SK-N-SH (cell line): ENCODE measurements around the gene GDPD3. TPM values are rescaled to one million over a fixed set of nuclear protein-coding genes. Genes with fewer than 3 reads are reported as not detected.

Experiments
- CTCF ChIA-PET: fragments of 300-600, 350-600 bp; formaldehyde crosslinking; extraction: SDS; loops from one replicate; lab custom pipeline; 2021; lab: Yijun Ruan, JAX
- POLR2A ChIA-PET: fragments of 350-600 bp; sonication (Branson Sonifier 250); formaldehyde crosslinking; extraction: SDS; loops from one replicate; lab custom pipeline; 2020; ENCODE audit warnings: antibody characterized with exemption, inconsistent platforms; lab: Yijun Ruan, JAX
- DNase-seq: peaks from one replicate; pipeline ENCODE4 v3.0.0; 2012
- H2AFZ ChIP-seq: fragments of 200-600 bp; sonication (generic); 2 replicates; pipeline ENCODE4 v1.8.1; 2016; ENCODE audit warnings: antibody characterized with exemption, mild to moderate bottlenecking, low read depth
- H3F3A ChIP-seq: fragments of 200-600 bp; sonication (generic); replicated peaks from 2 replicates; pipeline ENCODE3; 2016; ENCODE audit warnings: antibody characterized with exemption, mild to moderate bottlenecking; ENCODE audit not compliant: insufficient read depth
- H3K27ac ChIP-seq, 2 experiments: fragments of 200-500 bp in 1 of 2; fragments of 200-600 bp in 1 of 2; sonication (Bioruptor generic) in 1 of 2; sonication (generic), shearing (Covaris generic) in 1 of 2; 2 replicates each; pipeline versions ENCODE4 v1.5.1 to v1.6.1; 2014 to 2016; ENCODE audit warnings: low read depth in 2 of 2, inconsistent platforms in 1 of 2, low read length in 1 of 2, mild to moderate bottlenecking in 1 of 2, mixed read lengths in 1 of 2
- H3K27me3 ChIP-seq: fragments of 200-600 bp; sonication (generic), shearing (Covaris generic); 2 replicates; pipeline ENCODE4 v1.6.1; 2016; ENCODE audit warnings: mixed run types; ENCODE audit not compliant: insufficient read depth
- H3K36me3 ChIP-seq, 2 experiments: fragments of 200-500 bp in 1 of 2; fragments of 200-600 bp in 1 of 2; sonication (Bioruptor generic) in 1 of 2; sonication (generic) in 1 of 2; replicated peaks in 1 of 2; 2 replicates each; pipeline versions ENCODE3 to v1.5.1; 2014 to 2016; ENCODE audit warnings: low read length in 1 of 2, mild to moderate bottlenecking in 1 of 2; ENCODE audit not compliant: insufficient read depth in 2 of 2, control insufficient read depth in 1 of 2
- H3K4me1 ChIP-seq, 2 experiments: fragments of 200-500 bp in 1 of 2; fragments of 200-600 bp in 1 of 2; sonication (Bioruptor generic) in 1 of 2; sonication (generic), shearing (Covaris generic) in 1 of 2; 2 replicates each; pipeline versions ENCODE4 v1.5.1 to v1.6.1; 2014 to 2016; ENCODE audit warnings: low read depth in 1 of 2, low read length in 1 of 2, mixed run types in 1 of 2; ENCODE audit not compliant: insufficient read depth in 2 of 2, control insufficient read depth in 1 of 2
- H3K4me2 ChIP-seq: fragments of 200-600 bp; sonication (generic), shearing (Covaris generic); 2 replicates; pipeline ENCODE4 v1.6.1; 2017; ENCODE audit warnings: mixed run types
- H3K4me3 ChIP-seq, 2 experiments: fragments of 200-500 bp in 1 of 2; fragments of 200-600 bp in 1 of 2; sonication (Bioruptor generic) in 1 of 2; sonication (generic), shearing (Covaris generic) in 1 of 2; 2 replicates each; pipeline versions ENCODE4 v1.5.1 to v1.8.1; 2014 to 2016; ENCODE audit warnings: low read depth in 2 of 2, inconsistent platforms in 1 of 2, low read length in 1 of 2, mild to moderate bottlenecking in 1 of 2, mixed read lengths in 1 of 2, moderate library complexity in 1 of 2
- H3K79me2 ChIP-seq: fragments of 200-600 bp; sonication (generic); 2 replicates; pipeline ENCODE4 v1.8.1; 2017; ENCODE audit warnings: mild to moderate bottlenecking; ENCODE audit not compliant: insufficient read depth
- H3K9ac ChIP-seq: fragments of 200-600 bp; sonication (generic); 2 replicates; pipeline ENCODE4 v1.6.1; 2017; ENCODE audit warnings: mixed run types
- H3K9me2 ChIP-seq: fragments of 200-600 bp; sonication (generic); 2 replicates; pipeline ENCODE4 v1.6.1; 2017; ENCODE audit warnings: mixed run types
- H3K9me3 ChIP-seq: fragments of 200-600 bp; sonication (generic); 2 replicates; pipeline ENCODE4 v1.6.1; 2017; ENCODE audit warnings: mixed run types, mild to moderate bottlenecking, moderate library complexity
- H4K20me1 ChIP-seq: fragments of 200-600 bp; sonication (generic); 2 replicates; pipeline ENCODE4 v1.6.1; 2017; ENCODE audit warnings: mild to moderate bottlenecking, mixed run types; ENCODE audit not compliant: insufficient read depth
- ELF1 ChIP-seq: IDR thresholded peaks from 2 replicates; pipeline ENCODE4 v1.4.0; 2012
- FOXJ3 ChIP-seq: sonication (generic); formaldehyde crosslinking; IDR thresholded peaks from 2 replicates; pipeline ENCODE4 v1.5.1; 2020; ENCODE audit warnings: mild to moderate bottlenecking, missing genetic modification reagents
- GABPA ChIP-seq: IDR thresholded peaks from 2 replicates; pipeline ENCODE4 v1.4.0; 2012; ENCODE audit warnings: low read depth, mild to moderate bottlenecking
- GATA2 ChIP-seq: sonication (generic); formaldehyde crosslinking; IDR thresholded peaks from 2 replicates; pipeline ENCODE4 v1.5.0; 2020; ENCODE audit warnings: mild to moderate bottlenecking, missing genetic modification reagents
- JUND ChIP-seq: IDR thresholded peaks from 2 replicates; pipeline ENCODE4 v1.4.0; 2012
- MEF2A ChIP-seq: IDR thresholded peaks from 2 replicates; pipeline ENCODE4 v1.4.0; 2012; ENCODE audit warnings: low read depth, borderline replicate concordance
- NRF1 ChIP-seq: IDR thresholded peaks from 2 replicates; pipeline ENCODE4 v1.6.1; 2012; ENCODE audit warnings: low read depth, mild to moderate bottlenecking, low read length
- RAD21 ChIP-seq: IDR thresholded peaks from 2 replicates; pipeline ENCODE4 v1.6.1; 2012; ENCODE audit warnings: mild to moderate bottlenecking, low read length
- RFX5 ChIP-seq: IDR thresholded peaks from 2 replicates; pipeline ENCODE4 v1.6.1; 2012; ENCODE audit warnings: mild to moderate bottlenecking, improper control_type of control experiment, low read length
- RXRA ChIP-seq: IDR thresholded peaks from 2 replicates; pipeline ENCODE4 v1.4.0; 2012; ENCODE audit warnings: low read depth, mild to moderate bottlenecking, borderline replicate concordance
- SIN3A ChIP-seq: IDR thresholded peaks from 2 replicates; pipeline ENCODE4 v1.6.1; 2012; ENCODE audit warnings: low read depth, mild to moderate bottlenecking, low read length, moderate library complexity, borderline replicate concordance
- SMC3 ChIP-seq: IDR thresholded peaks from 2 replicates; pipeline ENCODE4 v1.6.1; 2012; ENCODE audit warnings: low read depth, low read length, improper control_type of control experiment
- TAF1 ChIP-seq: IDR thresholded peaks from 2 replicates; pipeline ENCODE4 v1.6.1; 2012; ENCODE audit warnings: low read depth, mild to moderate bottlenecking, low read length, moderate library complexity, borderline replicate concordance
- TCF12 ChIP-seq: IDR thresholded peaks from 2 replicates; pipeline ENCODE4 v1.4.0; 2012
- TEAD4 ChIP-seq: IDR thresholded peaks from 2 replicates; pipeline ENCODE4 v1.4.0; 2012; ENCODE audit warnings: mild to moderate bottlenecking, borderline replicate concordance; ENCODE audit not compliant: insufficient read depth
- YY1 ChIP-seq: IDR thresholded peaks from 2 replicates; pipeline ENCODE4 v1.4.0; 2012; ENCODE audit warnings: low read depth, mild to moderate bottlenecking
- WGBS: methylation state at CpG from one replicate; pipeline ENCODE4 v1.1.6; 2017; ENCODE audit warnings: low lambda C conversion rate; 5-methylcytosine and 5-hydroxymethylcytosine counted together
- polyA plus RNA-seq, 3 experiments: library from polyadenylated mRNA; depleted of rRNA; stranded (reverse); fragments of >200 nt; gene quantifications; 2 replicates each; pipeline ENCODE4 v1.2.3, GENCODE V29; 2012
- TF ChIP-seq, protein P1 (sequence below): fragments of 150-350 bp; IDR thresholded peaks from 2 replicates; pipeline ENCODE4 v1.6.1; 2016; ENCODE audit warnings: mild to moderate bottlenecking, low read depth, low read length
- TF ChIP-seq, protein P2 (sequence below): IDR thresholded peaks from 2 replicates; pipeline ENCODE4 v1.4.0; 2012; ENCODE audit warnings: low read depth, borderline replicate concordance
- TF ChIP-seq, protein P3 (sequence below): IDR thresholded peaks from 2 replicates; pipeline ENCODE4 v1.4.0; 2012; ENCODE audit warnings: low read depth, borderline replicate concordance
- TF ChIP-seq, protein P4 (sequence below): IDR thresholded peaks from 2 replicates; pipeline ENCODE4 v1.6.1; 2012; ENCODE audit warnings: mild to moderate bottlenecking, low read depth, low read length, moderate library complexity
- TF ChIP-seq, protein P5 (sequence below): IDR thresholded peaks from 2 replicates; pipeline ENCODE4 v1.4.0; 2012; ENCODE audit warnings: low read depth
- TF ChIP-seq, protein P6 (sequence below): fragments of 200-600 bp; sonication (generic); IDR thresholded peaks from 2 replicates; pipeline ENCODE4 v1.6.1; 2017; ENCODE audit warnings: antibody characterized with exemption, mild to moderate bottlenecking, moderate library complexity

GDPD3 gene
- polyA plus RNA-seq, 1 of the 3 experiments (the other 2 are of a cell fraction), result 2.3 TPM

DNA sequence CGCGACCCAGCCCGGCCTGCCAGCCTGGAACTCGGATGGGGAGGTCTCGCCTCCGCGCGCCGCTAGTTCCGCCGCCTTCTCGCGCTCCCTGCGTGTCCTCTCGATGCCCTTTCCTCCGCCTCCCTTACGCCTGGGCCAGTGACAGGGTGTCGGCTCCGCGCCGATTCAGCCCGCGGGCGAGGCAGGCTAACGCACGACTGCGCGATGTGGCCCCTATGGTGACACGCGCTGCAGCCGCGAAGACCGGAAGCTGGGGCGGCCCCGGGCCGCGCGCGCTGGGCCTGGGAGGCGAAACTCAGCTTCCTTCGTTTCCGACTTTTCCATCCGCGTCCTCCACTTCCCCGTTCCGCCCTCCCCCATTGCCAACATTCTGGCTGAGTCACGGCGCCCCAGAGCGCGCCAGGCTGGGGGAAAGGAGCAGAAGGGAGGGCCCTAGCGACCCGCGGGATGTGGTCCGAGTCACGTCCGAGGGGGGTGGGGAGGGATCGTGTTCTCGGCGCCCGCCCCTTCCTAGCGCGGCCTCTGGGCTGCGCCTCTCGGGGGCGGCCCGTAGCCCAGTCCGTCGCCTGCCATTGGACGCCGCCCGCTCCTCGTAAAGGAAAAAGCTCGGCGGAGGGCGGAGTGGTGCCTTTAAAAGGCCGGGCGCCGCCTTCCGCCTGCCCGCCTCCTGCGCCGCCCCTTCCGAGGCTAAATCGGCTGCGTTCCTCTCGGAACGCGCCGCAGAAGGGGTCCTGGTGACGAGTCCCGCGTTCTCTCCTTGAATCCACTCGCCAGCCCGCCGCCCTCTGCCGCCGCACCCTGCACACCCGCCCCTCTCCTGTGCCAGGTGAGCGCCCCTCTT is 48.0 kb downstream of the GDPD3 start, which contains the start of gene ALDOA:
TSS of gene ALDOA (plus strand) at position 659 of the 841 bp plus-strand sequence. CDS start 1,138 bp downstream, outside the sequence.
- CTCF ChIA-PET, result interaction anchor here (1.0 to 6.7 kb wide), 7 partner anchors 11 to 48 kb away, joined by 3 to 68 read pairs (median 5); partner anchors contain the start of genes GDPD3, TBX6 and TLCD3B
- TF ChIP-seq, protein P1, sequence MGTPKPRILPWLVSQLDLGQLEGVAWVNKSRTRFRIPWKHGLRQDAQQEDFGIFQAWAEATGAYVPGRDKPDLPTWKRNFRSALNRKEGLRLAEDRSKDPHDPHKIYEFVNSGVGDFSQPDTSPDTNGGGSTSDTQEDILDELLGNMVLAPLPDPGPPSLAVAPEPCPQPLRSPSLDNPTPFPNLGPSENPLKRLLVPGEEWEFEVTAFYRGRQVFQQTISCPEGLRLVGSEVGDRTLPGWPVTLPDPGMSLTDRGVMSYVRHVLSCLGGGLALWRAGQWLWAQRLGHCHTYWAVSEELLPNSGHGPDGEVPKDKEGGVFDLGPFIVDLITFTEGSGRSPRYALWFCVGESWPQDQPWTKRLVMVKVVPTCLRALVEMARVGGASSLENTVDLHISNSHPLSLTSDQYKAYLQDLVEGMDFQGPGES, result no peak
- no peak; the same call in 1 of the 2 replicates for TF ChIP-seq FOXJ3
- TF ChIP-seq, protein P2, sequence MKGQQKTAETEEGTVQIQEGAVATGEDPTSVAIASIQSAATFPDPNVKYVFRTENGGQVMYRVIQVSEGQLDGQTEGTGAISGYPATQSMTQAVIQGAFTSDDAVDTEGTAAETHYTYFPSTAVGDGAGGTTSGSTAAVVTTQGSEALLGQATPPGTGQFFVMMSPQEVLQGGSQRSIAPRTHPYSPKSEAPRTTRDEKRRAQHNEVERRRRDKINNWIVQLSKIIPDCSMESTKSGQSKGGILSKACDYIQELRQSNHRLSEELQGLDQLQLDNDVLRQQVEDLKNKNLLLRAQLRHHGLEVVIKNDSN, result 0 out of 2 replicates have a peak, but pooled peaks have one; percentile 24
- no peak for TF ChIP-seq RFX5
- TF ChIP-seq TEAD4, result 0 out of 2 replicates have a peak, but pooled peaks have one; percentile 63
- TF ChIP-seq, protein P3, sequence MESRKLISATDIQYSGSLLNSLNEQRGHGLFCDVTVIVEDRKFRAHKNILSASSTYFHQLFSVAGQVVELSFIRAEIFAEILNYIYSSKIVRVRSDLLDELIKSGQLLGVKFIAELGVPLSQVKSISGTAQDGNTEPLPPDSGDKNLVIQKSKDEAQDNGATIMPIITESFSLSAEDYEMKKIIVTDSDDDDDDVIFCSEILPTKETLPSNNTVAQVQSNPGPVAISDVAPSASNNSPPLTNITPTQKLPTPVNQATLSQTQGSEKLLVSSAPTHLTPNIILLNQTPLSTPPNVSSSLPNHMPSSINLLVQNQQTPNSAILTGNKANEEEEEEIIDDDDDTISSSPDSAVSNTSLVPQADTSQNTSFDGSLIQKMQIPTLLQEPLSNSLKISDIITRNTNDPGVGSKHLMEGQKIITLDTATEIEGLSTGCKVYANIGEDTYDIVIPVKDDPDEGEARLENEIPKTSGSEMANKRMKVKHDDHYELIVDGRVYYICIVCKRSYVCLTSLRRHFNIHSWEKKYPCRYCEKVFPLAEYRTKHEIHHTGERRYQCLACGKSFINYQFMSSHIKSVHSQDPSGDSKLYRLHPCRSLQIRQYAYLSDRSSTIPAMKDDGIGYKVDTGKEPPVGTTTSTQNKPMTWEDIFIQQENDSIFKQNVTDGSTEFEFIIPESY, result peak; percentile 55; the same call in 1 of the 2 replicates
- peak; percentile 78 for TF ChIP-seq ELF1
- TF ChIP-seq RXRA, result 0 out of 2 replicates have a peak, but pooled peaks have one; percentile 87
- peak; percentile 57 for TF ChIP-seq TCF12
- TF ChIP-seq JUND, result peak; percentile 81
- no peak for TF ChIP-seq SMC3
- peak; percentile 84; the same call in 1 of the 2 replicates for TF ChIP-seq SIN3A
- peak; percentile 89 for TF ChIP-seq TAF1
- peak; percentile 92 for TF ChIP-seq NRF1
- TF ChIP-seq, protein P4, sequence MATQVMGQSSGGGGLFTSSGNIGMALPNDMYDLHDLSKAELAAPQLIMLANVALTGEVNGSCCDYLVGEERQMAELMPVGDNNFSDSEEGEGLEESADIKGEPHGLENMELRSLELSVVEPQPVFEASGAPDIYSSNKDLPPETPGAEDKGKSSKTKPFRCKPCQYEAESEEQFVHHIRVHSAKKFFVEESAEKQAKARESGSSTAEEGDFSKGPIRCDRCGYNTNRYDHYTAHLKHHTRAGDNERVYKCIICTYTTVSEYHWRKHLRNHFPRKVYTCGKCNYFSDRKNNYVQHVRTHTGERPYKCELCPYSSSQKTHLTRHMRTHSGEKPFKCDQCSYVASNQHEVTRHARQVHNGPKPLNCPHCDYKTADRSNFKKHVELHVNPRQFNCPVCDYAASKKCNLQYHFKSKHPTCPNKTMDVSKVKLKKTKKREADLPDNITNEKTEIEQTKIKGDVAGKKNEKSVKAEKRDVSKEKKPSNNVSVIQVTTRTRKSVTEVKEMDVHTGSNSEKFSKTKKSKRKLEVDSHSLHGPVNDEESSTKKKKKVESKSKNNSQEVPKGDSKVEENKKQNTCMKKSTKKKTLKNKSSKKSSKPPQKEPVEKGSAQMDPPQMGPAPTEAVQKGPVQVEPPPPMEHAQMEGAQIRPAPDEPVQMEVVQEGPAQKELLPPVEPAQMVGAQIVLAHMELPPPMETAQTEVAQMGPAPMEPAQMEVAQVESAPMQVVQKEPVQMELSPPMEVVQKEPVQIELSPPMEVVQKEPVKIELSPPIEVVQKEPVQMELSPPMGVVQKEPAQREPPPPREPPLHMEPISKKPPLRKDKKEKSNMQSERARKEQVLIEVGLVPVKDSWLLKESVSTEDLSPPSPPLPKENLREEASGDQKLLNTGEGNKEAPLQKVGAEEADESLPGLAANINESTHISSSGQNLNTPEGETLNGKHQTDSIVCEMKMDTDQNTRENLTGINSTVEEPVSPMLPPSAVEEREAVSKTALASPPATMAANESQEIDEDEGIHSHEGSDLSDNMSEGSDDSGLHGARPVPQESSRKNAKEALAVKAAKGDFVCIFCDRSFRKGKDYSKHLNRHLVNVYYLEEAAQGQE, result no peak
- TF ChIP-seq RAD21, result no peak
- TF ChIP-seq YY1, result peak; percentile 45; the same call in 1 of the 2 replicates
- TF ChIP-seq, protein P5, sequence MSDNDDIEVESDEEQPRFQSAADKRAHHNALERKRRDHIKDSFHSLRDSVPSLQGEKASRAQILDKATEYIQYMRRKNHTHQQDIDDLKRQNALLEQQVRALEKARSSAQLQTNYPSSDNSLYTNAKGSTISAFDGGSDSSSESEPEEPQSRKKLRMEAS, result peak; percentile 92
- peak; percentile 61 for TF ChIP-seq GABPA
- no peak for TF ChIP-seq MEF2A
- no peak for TF ChIP-seq GATA2 (CRISPR knock-in tag)
- TF ChIP-seq, protein P6, sequence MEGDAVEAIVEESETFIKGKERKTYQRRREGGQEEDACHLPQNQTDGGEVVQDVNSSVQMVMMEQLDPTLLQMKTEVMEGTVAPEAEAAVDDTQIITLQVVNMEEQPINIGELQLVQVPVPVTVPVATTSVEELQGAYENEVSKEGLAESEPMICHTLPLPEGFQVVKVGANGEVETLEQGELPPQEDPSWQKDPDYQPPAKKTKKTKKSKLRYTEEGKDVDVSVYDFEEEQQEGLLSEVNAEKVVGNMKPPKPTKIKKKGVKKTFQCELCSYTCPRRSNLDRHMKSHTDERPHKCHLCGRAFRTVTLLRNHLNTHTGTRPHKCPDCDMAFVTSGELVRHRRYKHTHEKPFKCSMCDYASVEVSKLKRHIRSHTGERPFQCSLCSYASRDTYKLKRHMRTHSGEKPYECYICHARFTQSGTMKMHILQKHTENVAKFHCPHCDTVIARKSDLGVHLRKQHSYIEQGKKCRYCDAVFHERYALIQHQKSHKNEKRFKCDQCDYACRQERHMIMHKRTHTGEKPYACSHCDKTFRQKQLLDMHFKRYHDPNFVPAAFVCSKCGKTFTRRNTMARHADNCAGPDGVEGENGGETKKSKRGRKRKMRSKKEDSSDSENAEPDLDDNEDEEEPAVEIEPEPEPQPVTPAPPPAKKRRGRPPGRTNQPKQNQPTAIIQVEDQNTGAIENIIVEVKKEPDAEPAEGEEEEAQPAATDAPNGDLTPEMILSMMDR, result no peak

More for the DNA sequence above, 48.0 kb downstream of the GDPD3 start, which contains the start of gene ALDOA:
- H3K9me3 ChIP-seq, result no peaks in the 10 kb centered on the region
- peaks cover 43% of the 10 kb centered on the region for H4K20me1 ChIP-seq
- H3K4me3 ChIP-seq, result peak within 1 kb of the TSS; percentile 92 to 98
- 3% methylated on average over 6 of the region's 99 CpGs for WGBS
- H3K27me3 ChIP-seq, result no peaks in the 10 kb centered on the region
- POLR2A ChIA-PET, result interaction anchor here (0.5 to 5.1 kb wide), 19 partner anchors 9 to 386 kb away, joined by 3 to 57 read pairs (median 4); partner anchors contain the start of genes DOC2A, KCTD13, KIF22 and PPP4C
- peaks cover 39% of the 10 kb centered on the region for H3F3A ChIP-seq
- H3K4me2 ChIP-seq, result peak within 1 kb of the TSS; percentile 100
- H3K9ac ChIP-seq, result peak within 1 kb of the TSS; percentile 99
- H3K4me1 ChIP-seq, result peaks cover 39 to 45% of the 10 kb centered on the region in 2 experiments
- H3K79me2 ChIP-seq, result peaks cover 67% of the 10 kb centered on the region
- H2AFZ ChIP-seq, result peak within 1 kb of the TSS; percentile 76; the same call in 1 of the 2 replicates
- H3K9me2 ChIP-seq, result no peaks in the 10 kb centered on the region
- peak within 1 kb of the TSS; percentile 98 to 99 for H3K27ac ChIP-seq
- peaks cover 32 to 46% of the 10 kb centered on the region in 2 experiments for H3K36me3 ChIP-seq
- DNase-seq, result peak; percentile 96
